Measurements from ENCODE around the gene TSPAN15.

The TSPAN15 gene

GRCh38 chr10:69418052-69418752 lies 33.1 kb upstream of the TSPAN15 start:
- DNase-seq, result no peak

GRCh38 chr10:69419096-69419743 lies 32.0 kb upstream of the TSPAN15 start:
- DNase-seq, result no peak

GRCh38 chr10:69419744-69420126 lies 31.5 kb upstream of the TSPAN15 start:
- DNase-seq, result no peak

GRCh38 chr10:69421611-69422308 lies 29.5 kb upstream of the TSPAN15 start:
- DNase-seq, result no peak

- no peak for DNase-seq
Measured at GRCh38 chr10:69422676-69423075, 28.6 kb upstream of the TSPAN15 start.

- no peak for DNase-seq
Measured at GRCh38 chr10:69425041-69425440, 26.2 kb upstream of the TSPAN15 start.

- DNase-seq, result peak; percentile 41
Measured at GRCh38 chr10:69425511-69426298, 25.6 kb upstream of the TSPAN15 start.

GRCh38 chr10:69426376-69426727 lies 24.9 kb upstream of the TSPAN15 start:
- DNase-seq, result no peak

- no peak for DNase-seq
Measured at GRCh38 chr10:69428165-69428564, 23.1 kb upstream of the TSPAN15 start.

- no peak for DNase-seq
Measured at GRCh38 chr10:69434169-69434568, 17.1 kb upstream of the TSPAN15 start.

- DNase-seq, result no peak
Measured at GRCh38 chr10:69434926-69435325, 16.3 kb upstream of the TSPAN15 start.

GRCh38 chr10:69435966-69436520 lies 15.2 kb upstream of the TSPAN15 start:
- no peak for DNase-seq

- DNase-seq, result no peak
Measured at GRCh38 chr10:69437321-69438259, 13.7 kb upstream of the TSPAN15 start.

- DNase-seq, result no peak
Measured at GRCh38 chr10:69438536-69439349, 12.5 kb upstream of the TSPAN15 start.

GRCh38 chr10:69439350-69439739 lies 11.9 kb upstream of the TSPAN15 start:
- no peak for DNase-seq

- no peak for DNase-seq
Measured at GRCh38 chr10:69439813-69440506, 11.3 kb upstream of the TSPAN15 start.

- no peak for DNase-seq
Measured at GRCh38 chr10:69443354-69443753, 7.9 kb upstream of the TSPAN15 start.

GRCh38 chr10:69445041-69445440 lies 6.2 kb upstream of the TSPAN15 start:
- DNase-seq, result no peak

GRCh38 chr10:69446229-69446628 lies 5.0 kb upstream of the TSPAN15 start:
- DNase-seq, result no peak

- DNase-seq, result no peak
Measured at GRCh38 chr10:69446650-69447151, 4.6 kb upstream of the TSPAN15 start.

All from T-helper 9 cell (primary cell).